ENCODE results near the gene MYL5.
"Not testable (repeated sequence)": the region's sequence is repeated elsewhere in the genome, so short reads cannot be mapped to it uniquely, and the experiment has no call there.

The MYL5 gene

DNA sequence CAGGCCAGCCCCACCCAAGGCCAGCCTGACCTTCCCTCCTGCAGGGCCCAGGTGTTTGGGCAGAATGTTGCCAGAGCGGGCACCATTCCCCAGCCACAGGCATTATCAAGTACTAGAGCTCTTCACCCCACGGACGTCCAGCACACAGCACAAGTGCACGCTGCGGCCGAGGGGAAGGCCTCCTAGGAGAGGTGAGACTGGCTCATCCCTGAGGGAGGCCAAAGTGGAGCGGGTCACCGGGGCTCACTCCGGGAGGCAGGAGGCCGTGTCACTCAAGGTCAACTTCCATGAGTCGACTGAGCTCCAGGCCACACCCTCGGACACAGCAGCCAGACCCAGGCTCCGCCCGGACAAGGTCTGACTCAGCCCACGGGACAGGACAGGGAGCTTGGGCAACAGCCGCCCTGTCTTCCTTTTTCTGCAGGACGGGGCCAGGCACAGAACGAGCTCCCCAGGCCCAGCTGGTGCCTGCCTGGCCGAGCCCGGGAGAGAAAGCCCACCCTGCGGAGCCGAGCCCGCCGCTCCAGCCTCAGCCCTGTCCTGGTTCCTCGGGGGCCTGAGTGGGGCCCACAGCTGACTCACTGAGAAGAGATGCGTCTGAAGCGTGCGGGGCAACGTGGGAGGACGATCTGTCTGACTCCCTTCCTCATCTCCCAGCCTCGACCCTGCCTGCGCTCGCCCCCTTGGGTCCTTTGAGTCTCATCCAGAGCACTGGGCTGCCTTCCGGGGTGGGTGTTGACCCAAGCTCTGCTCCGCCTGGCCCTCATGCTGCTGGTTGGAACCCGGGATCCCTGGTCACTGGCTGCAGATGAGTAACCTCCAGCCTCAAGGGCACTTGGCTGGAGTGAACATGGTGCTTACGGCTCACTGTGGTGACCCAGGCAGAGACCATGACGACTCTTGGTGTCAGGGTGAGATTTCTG lies 13.0 kb downstream of the MYL5 start:
- DNase-seq (ENCODE audit: low spot score): peak; percentile 69

DNA sequence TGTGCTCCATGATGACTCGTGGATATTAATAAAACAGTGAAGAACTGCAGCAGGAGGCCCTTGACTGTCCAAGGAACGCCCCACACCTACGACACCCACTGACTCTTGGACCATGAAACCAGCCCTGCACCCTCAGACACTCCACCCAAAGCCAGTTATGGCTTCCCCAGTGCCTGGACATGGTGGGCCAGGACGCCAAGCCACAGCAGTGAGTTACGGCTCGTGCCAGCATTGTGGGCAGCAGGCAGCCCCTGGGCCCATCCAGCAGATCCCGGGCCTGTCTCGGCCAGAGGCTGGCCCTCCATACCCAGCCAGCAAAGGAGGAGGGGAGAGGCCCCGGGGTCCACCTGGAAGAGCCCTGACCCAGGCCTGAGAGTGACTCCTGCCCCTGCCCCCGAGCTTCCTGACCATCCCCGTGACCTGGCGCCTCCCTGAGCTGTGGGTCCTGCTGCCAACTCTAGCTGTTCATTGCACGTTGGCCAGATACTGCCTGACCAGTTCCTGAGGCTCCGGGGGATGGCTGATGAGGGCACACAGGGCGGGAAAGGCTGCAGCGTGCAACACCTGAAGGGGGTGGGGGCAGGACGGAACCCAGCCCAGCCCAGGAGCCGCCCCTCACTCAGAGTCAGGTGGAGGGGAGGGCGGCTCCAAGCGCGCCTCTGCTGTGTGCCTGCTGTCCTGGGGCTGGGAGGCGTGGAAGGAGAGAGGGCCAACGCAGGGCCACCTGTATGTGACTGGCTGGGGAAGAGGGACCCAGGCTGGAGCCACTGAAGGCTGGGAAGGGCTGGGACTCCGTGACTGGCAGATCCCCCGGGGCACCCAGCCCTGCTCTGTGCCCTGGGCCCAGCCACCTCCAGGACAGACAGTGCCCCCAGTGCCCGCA lies 13.9 kb downstream of the MYL5 start:
- peak; percentile 65 for DNase-seq (ENCODE audit: low spot score)

- peak; percentile 54 for DNase-seq (ENCODE audit: low spot score)
These were observed 14.7 kb downstream of the MYL5 start, which contains the start of gene SLC49A3 for GRCh38 chr4:688854-689681. Gene SLC49A3, minus strand, starts transcription at chr4:689151. Its CDS starts 24 bp downstream, at chr4:689127.

GRCh38 chr4:689723-690122 lies 15.4 kb downstream of the MYL5 start:
- no peak for DNase-seq (ENCODE audit: low spot score)

DNA sequence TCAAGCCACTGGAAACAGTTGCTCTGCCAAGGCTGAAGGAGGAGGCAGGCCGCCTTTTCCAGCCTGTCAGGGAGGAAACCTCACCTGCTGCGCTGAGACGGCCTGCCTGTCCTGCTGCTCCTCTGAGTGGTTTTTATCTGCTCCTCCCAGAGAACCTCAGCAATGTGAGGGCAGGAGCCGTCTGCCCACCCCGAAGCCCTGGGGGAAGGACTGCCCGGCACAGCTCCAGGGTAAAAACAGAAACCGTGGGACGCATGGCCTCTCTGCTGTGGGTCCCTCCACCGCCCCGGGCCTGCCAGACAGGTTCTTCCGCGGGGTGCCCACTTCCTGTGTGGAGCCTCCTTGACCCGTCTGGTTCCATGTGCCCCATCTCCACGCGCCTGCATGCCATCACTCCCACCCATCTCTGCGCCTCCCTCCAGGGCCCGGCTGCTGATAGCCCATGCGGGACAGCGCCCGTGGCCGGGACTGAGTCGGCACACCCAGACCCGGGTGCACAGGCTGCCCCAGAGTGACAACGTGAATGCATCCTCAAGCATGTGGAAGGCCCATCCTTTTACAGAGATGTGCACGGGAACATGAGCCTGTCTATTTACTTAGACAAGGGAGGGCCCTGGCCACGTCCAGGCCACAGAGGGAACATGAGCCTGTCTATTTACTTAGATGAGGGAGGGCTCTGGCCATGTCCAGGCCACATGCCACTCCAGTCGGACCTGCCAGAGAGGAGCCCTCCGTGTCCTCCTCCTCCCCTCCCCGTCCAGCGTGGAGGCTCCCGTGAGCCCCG lies 18.6 kb downstream of the MYL5 start:
- no peak for DNase-seq (ENCODE audit: low spot score)

GRCh38 chr4:694341-694940 lies 20.1 kb downstream of the MYL5 start:
- DNase-seq (ENCODE audit: low spot score): not testable (repeated sequence)

GRCh38 chr4:699816-700580 lies 25.7 kb downstream of the MYL5 start:
- DNase-seq (ENCODE audit: low spot score): no peak

DNA sequence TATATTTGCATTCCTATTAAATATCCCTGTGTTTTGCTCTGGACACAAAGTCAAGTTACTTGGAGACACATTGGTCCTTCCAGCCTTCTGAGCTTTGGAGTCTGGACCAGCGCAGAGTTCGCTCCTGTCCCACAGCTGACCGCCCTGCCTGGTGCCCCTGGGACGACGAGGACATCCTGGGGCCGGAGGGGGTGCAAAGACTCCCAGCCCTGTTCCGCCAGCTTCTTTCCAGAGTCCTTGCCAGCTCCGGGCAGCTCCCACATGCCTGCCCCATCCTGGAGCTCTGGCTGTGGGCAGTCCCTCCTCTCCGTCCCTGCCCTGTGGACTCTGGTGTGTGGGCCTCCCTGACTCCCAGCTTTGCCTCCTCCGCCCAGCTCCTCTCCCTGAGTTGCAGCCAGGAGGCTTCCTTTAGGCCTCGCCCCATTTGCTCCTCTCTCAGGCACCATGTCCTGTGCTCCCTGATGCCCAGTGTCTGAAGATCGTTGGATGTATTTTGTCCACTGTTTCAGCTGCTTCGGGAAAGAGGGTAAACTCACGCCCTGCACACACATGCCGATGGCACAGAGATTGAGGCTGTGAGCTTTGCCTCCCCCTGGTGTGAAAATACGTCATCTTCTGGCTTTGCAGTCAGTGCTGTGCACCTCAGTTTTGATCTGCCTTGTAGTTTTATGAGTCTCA lies 26.4 kb downstream of the MYL5 start:
- DNase-seq (ENCODE audit: low spot score): no peak

DNA sequence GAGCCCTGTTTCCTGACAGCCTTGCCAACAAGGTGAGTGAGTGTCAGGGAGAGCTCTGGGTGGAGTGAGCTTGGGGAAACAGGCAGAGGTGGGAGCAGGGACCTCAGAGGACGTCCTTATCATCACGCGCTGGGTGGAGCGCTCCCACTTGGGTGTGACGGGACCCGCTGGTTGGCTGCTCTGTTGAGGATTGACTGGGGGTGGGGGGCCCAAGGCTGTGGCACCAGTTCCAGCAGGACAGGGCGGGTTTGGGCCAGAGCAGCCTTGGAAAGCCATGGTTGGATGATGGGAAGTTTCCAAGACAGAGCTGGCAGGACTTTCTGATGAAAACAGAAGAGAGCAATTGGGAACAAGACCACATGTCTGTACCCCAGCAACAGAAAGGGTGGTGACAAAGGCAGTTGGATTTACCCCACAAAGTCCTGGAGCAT lies 28.3 kb downstream of the MYL5 start:
- DNase-seq (ENCODE audit: low spot score): no peak

DNA sequence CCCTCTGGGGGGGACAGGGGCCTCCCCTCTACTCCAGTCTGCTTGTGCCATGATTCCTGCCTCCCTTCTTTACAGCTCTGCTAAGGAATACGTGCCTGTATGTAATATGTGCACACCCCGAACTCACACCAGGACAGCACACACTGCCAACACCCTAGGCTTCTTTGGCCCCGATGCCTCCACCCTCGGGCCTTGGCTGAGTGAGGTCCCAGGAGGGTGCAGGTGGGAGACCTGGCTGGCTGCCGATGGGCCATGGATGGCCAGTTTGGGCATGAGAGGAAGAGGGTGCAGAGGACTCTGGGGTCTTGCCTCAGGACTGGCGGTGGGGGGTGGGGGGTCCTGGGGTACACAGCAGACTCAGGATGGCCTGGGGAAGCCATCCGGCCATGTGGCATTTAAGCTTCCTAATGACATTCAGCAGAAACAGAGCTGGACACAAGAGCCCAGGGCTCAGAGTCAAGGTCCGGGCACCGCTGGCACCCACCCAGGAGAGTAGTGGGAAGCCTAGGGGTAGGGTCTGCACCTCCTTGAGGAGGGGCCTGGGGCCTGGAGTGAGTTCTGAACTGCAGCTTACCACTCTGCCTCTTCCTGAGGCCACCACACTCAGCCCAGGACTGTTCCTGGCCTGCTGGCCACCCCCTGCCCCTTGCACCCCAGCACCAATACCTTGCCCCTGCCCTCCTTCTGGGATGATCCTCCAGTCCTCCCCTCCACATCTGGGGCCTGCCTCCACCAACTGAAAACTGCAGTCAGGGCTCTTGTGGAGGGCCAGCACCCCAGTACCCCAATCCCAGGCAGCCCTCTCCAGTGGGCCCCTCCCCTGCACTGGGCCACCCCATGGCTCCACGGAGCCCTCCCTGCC lies 29.2 kb downstream of the MYL5 start:
- DNase-seq (ENCODE audit: low spot score): no peak

- DNase-seq (ENCODE audit: low spot score): no peak
These were observed 30.0 kb downstream of the MYL5 start for GRCh38 chr4:704198-704891.

DNA sequence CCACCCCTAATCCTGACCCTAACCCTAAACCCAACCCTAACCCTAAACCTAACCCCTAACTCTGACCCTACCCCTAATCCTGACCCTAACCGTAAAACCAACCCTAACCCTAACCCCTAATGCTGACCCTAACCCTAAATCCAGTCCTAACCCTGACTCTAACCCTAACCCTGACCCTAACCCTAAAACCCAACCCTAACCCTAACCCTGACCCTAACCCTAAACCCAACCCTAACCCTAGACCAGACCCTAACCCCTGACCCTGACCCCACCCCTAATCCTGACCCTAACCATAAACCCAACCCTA lies 30.6 kb downstream of the MYL5 start:
- no peak for DNase-seq (ENCODE audit: low spot score)

- peak; percentile 100 for DNase-seq (ENCODE audit: low spot score)
These were observed 31.1 kb downstream of the MYL5 start, which contains the start of gene PCGF3 for GRCh38 chr4:705278-706082. Gene PCGF3, plus strand, starts transcription at chr4:705832. Its CDS starts 27,849 bp downstream, at chr4:733681.

DNA sequence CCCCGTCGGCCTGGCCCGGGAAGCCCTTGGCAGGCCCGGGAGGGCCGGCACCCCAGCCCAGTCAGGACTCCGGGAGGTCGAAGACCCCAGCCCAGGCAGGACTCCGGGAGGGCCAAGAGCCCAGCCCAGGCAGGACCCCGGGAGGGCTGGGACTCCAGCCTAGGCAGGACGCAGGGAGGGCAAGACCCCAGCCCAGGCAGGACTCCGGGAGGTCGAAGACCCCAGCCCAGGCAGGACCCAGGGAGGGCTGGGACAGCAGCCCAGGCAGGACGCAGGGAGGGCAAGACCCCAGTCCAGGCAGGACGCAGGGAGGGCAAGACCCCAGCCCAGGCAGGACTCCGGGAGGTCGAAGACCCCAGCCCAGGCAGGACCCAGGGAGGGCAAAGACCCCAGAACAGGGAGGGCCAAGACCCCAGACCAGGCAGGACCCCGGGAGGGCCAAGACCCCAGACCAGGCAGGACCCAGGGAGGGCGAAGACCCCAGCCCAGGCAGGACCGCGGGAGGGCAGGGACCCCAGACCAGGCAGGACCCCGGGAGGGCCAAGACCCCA lies 31.8 kb downstream of the MYL5 start:
- not testable (repeated sequence) for DNase-seq (ENCODE audit: low spot score)

DNA sequence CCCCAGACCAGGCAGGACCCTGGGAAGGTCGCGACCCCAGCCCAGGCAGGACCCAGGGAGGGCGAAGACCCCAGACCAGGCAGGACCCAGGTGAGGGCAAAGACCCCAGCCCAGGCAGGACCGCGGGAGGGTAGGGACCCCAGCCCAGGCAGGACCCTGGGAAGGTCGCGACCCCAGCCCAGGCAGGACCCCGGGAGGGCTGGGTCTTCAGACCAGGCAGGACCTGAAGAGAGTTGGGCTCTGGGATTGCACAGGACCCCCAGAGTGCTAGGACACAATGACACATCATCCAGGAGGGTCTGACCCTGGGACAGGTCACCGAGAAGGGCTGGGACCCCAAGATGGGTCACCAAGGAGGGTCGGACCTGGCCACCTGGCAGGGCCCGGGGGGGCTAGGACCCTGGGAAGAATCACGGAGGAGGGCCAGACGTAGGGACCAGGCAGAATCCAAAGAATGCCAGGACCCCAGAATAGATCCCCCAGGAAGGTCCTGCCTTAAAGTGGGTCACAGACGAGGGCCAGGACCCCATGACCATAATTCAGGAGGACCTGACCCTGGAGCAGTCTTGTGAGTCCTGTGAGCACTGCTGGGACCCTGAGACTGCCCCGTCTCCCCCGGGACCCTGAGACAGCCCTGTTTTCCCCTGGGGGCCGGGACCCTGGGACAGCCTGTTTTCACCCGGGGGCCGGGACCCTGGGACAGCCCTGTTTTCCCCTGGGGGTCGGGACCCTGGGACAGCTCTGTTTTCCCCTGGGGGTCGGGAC lies 32.7 kb downstream of the MYL5 start:
- no peak for DNase-seq (ENCODE audit: low spot score)
